Liver (tissue), 3 donors: Measurements from ENCODE around the gene AKR7A2.

ENCODE experiments used
- GABPA ChIP-seq, 2 donors: IDR thresholded peaks in 1 of 2; conservative IDR thresholded peaks in 1 of 2; 2 replicates each; pipeline ENCODE4 v1.6.1; 2016; ENCODE audit warnings: antibody characterized with exemption in 2 of 2, mild to moderate bottlenecking in 1 of 2, moderate library complexity in 1 of 2
- HNF4G ChIP-seq: IDR thresholded peaks from 2 replicates; pipeline ENCODE4 v1.6.1; 2016; ENCODE audit warnings: antibody characterized with exemption
- JUND ChIP-seq, 2 donors: IDR thresholded peaks; 2 replicates each; pipeline ENCODE4 v1.6.1; 2016; ENCODE audit warnings: antibody characterized with exemption in 2 of 2
- RAD21 ChIP-seq, 2 donors: IDR thresholded peaks; 2 replicates each; pipeline ENCODE4 v1.6.1; 2016; ENCODE audit warnings: antibody characterized with exemption in 2 of 2, mild to moderate bottlenecking in 2 of 2
- RXRA ChIP-seq, 2 donors: IDR thresholded peaks; 2 replicates each; pipeline ENCODE4 v1.6.1; 2017 to 2018; ENCODE audit warnings: antibody characterized with exemption in 2 of 2, mild to moderate bottlenecking in 1 of 2
- SP1 ChIP-seq: IDR thresholded peaks from 2 replicates; pipeline ENCODE4 v1.6.1; 2018; ENCODE audit warnings: antibody characterized with exemption, mild to moderate bottlenecking
- YY1 ChIP-seq: IDR thresholded peaks from 2 replicates; pipeline ENCODE4 v1.6.1; 2016; ENCODE audit warnings: antibody characterized with exemption, mild to moderate bottlenecking
- TF ChIP-seq, protein P1 (sequence below): fragments of 150-350 bp; IDR thresholded peaks from 2 replicates; pipeline ENCODE4 v1.5.1; 2017; ENCODE audit warnings: improper control_type of control experiment, low read depth, low read length; ENCODE audit not compliant: missing input control
- TF ChIP-seq, protein P2 (sequence below): IDR thresholded peaks from 2 replicates; pipeline ENCODE4 v1.6.1; 2016; ENCODE audit warnings: antibody characterized with exemption, mild to moderate bottlenecking
- TF ChIP-seq, protein P3 (sequence below): IDR thresholded peaks from 2 replicates; pipeline ENCODE4 v1.6.1; 2016; ENCODE audit warnings: antibody characterized with exemption
- TF ChIP-seq, protein P4 (sequence below): IDR thresholded peaks from 2 replicates; pipeline ENCODE4 v1.6.1; 2016; ENCODE audit warnings: antibody characterized with exemption
- donor health status: healthy.
- donor health status: healthy.

DNA sequence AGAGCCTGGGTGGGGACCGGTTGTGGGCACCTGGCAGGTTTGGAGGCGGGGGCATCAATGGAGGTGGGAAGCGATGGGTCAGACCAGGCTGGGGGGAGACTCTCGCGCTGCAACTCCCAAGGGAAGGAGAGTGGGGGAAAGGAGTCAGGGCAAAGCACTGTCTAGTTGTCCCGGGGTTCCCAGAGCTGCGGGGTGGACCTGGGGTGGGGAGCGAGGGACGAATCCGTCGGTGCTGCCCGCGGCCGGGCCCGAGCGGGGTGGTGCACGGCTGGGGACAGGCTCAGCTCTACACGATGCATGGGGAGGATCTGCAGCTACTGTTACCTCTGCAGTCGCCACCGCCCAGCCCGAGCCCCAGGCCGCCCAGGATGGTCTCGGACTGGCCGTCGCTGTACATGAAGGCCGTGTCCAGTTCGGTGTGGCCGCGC is 427 bp downstream of the AKR7A2 start:
- TF ChIP-seq, protein P1, sequence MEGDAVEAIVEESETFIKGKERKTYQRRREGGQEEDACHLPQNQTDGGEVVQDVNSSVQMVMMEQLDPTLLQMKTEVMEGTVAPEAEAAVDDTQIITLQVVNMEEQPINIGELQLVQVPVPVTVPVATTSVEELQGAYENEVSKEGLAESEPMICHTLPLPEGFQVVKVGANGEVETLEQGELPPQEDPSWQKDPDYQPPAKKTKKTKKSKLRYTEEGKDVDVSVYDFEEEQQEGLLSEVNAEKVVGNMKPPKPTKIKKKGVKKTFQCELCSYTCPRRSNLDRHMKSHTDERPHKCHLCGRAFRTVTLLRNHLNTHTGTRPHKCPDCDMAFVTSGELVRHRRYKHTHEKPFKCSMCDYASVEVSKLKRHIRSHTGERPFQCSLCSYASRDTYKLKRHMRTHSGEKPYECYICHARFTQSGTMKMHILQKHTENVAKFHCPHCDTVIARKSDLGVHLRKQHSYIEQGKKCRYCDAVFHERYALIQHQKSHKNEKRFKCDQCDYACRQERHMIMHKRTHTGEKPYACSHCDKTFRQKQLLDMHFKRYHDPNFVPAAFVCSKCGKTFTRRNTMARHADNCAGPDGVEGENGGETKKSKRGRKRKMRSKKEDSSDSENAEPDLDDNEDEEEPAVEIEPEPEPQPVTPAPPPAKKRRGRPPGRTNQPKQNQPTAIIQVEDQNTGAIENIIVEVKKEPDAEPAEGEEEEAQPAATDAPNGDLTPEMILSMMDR = no peak
- TF ChIP-seq YY1 (no peak), RXRA (IDR thresholded peaks at IDR 0.05) (no peak), JUND (IDR thresholded peaks at IDR 0.05) (no peak), GABPA (IDR thresholded peaks at IDR 0.05 in 1 of 2, conservative IDR thresholded peaks at IDR 0.05 in 1 of 2) (no peak), RAD21 (IDR thresholded peaks at IDR 0.05) (no peak), SP1 (no peak), HNF4G (no peak)
- TF ChIP-seq, protein P2, sequence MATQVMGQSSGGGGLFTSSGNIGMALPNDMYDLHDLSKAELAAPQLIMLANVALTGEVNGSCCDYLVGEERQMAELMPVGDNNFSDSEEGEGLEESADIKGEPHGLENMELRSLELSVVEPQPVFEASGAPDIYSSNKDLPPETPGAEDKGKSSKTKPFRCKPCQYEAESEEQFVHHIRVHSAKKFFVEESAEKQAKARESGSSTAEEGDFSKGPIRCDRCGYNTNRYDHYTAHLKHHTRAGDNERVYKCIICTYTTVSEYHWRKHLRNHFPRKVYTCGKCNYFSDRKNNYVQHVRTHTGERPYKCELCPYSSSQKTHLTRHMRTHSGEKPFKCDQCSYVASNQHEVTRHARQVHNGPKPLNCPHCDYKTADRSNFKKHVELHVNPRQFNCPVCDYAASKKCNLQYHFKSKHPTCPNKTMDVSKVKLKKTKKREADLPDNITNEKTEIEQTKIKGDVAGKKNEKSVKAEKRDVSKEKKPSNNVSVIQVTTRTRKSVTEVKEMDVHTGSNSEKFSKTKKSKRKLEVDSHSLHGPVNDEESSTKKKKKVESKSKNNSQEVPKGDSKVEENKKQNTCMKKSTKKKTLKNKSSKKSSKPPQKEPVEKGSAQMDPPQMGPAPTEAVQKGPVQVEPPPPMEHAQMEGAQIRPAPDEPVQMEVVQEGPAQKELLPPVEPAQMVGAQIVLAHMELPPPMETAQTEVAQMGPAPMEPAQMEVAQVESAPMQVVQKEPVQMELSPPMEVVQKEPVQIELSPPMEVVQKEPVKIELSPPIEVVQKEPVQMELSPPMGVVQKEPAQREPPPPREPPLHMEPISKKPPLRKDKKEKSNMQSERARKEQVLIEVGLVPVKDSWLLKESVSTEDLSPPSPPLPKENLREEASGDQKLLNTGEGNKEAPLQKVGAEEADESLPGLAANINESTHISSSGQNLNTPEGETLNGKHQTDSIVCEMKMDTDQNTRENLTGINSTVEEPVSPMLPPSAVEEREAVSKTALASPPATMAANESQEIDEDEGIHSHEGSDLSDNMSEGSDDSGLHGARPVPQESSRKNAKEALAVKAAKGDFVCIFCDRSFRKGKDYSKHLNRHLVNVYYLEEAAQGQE = no peak
- TF ChIP-seq, protein P3, sequence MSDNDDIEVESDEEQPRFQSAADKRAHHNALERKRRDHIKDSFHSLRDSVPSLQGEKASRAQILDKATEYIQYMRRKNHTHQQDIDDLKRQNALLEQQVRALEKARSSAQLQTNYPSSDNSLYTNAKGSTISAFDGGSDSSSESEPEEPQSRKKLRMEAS = no peak
- TF ChIP-seq, protein P4, sequence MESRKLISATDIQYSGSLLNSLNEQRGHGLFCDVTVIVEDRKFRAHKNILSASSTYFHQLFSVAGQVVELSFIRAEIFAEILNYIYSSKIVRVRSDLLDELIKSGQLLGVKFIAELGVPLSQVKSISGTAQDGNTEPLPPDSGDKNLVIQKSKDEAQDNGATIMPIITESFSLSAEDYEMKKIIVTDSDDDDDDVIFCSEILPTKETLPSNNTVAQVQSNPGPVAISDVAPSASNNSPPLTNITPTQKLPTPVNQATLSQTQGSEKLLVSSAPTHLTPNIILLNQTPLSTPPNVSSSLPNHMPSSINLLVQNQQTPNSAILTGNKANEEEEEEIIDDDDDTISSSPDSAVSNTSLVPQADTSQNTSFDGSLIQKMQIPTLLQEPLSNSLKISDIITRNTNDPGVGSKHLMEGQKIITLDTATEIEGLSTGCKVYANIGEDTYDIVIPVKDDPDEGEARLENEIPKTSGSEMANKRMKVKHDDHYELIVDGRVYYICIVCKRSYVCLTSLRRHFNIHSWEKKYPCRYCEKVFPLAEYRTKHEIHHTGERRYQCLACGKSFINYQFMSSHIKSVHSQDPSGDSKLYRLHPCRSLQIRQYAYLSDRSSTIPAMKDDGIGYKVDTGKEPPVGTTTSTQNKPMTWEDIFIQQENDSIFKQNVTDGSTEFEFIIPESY = no peak
